KMS-11 (cell line): ENCODE results near the gene MRPL17.
"Not testable (repeated sequence)": the region's sequence is repeated elsewhere in the genome, so short reads cannot be mapped to it uniquely, and the experiment has no call there.

Source experiments
- H2AFZ ChIP-seq: fragments of 200-600 bp; sonication (generic); 2 replicates; pipeline ENCODE4 v1.6.1; 2016; ENCODE audit warnings: antibody characterized with exemption, mixed run types, low read depth
- H3K27ac ChIP-seq: fragments of 200-600 bp; sonication (generic); 2 replicates; pipeline ENCODE4 v1.6.1; 2016; ENCODE audit warnings: mild to moderate bottlenecking, mixed run types
- H3K27me3 ChIP-seq: fragments of 200-600 bp; sonication (generic); 2 replicates; pipeline ENCODE4 v1.6.1; 2017; ENCODE audit warnings: mild to moderate bottlenecking, low read depth, mixed run types, moderate library complexity; ENCODE audit not compliant: insufficient read depth
- H3K36me3 ChIP-seq: fragments of 200-600 bp; sonication (generic); 2 replicates; pipeline ENCODE4 v1.6.1; 2017; ENCODE audit warnings: mild to moderate bottlenecking, mixed run types; ENCODE audit not compliant: insufficient read depth
- H3K4me1 ChIP-seq: fragments of 200-600 bp; sonication (generic); 2 replicates; pipeline ENCODE4 v1.6.1; 2016; ENCODE audit warnings: mild to moderate bottlenecking, low read depth, mixed run types; ENCODE audit not compliant: poor library complexity, severe bottlenecking
- H3K4me2 ChIP-seq: fragments of 200-600 bp; sonication (generic); 2 replicates; pipeline ENCODE4 v1.7.0; 2016; ENCODE audit warnings: mild to moderate bottlenecking, mixed run types
- H3K4me3 ChIP-seq: fragments of 200-600 bp; sonication (generic); IDR thresholded peaks from 2 replicates; pipeline ENCODE4 v1.6.1; 2017; ENCODE audit warnings: low read depth, low read length, mixed read lengths; ENCODE audit not compliant: insufficient read depth
- H3K79me2 ChIP-seq: fragments of 200-600 bp; sonication (generic); 2 replicates; pipeline ENCODE4 v1.6.1; 2016; ENCODE audit warnings: low read depth, mixed run types; ENCODE audit not compliant: insufficient read depth
- H3K9ac ChIP-seq: fragments of 200-600 bp; sonication (generic); 2 replicates; pipeline ENCODE4 v1.6.1; 2016; ENCODE audit warnings: mild to moderate bottlenecking, mixed run types
- H4K20me1 ChIP-seq: fragments of 200-600 bp; sonication (generic); 2 replicates; pipeline ENCODE4 v1.6.1; 2016; ENCODE audit warnings: mild to moderate bottlenecking, mixed run types; ENCODE audit not compliant: insufficient read depth
- TF ChIP-seq, protein P1 (sequence below): fragments of 200-600 bp; sonication (generic); conservative IDR thresholded peaks from 2 replicates; pipeline ENCODE4 v1.6.1; 2017; ENCODE audit warnings: low read depth, mild to moderate bottlenecking, antibody characterized with exemption, low read length, moderate library complexity, mixed read lengths

MRPL17 gene

GRCh38 chr11:6693342-6694228, 10.4 kb upstream of the MRPL17 start:
- Histone ChIP-seq H3K4me2 (no peak overlapping the region), H3K79me2 (no peaks in the 10 kb centered on the region), H3K27ac (no peak overlapping the region), H3K4me3 (no peak overlapping the region), H3K27me3 (no peaks in the 10 kb centered on the region), H2AFZ (no peak overlapping the region), H4K20me1 (no peaks in the 10 kb centered on the region), H3K36me3 (no peaks in the 10 kb centered on the region), H3K4me1 (no peaks in the 10 kb centered on the region), H3K9ac (no peak overlapping the region)
- TF ChIP-seq, protein P1, sequence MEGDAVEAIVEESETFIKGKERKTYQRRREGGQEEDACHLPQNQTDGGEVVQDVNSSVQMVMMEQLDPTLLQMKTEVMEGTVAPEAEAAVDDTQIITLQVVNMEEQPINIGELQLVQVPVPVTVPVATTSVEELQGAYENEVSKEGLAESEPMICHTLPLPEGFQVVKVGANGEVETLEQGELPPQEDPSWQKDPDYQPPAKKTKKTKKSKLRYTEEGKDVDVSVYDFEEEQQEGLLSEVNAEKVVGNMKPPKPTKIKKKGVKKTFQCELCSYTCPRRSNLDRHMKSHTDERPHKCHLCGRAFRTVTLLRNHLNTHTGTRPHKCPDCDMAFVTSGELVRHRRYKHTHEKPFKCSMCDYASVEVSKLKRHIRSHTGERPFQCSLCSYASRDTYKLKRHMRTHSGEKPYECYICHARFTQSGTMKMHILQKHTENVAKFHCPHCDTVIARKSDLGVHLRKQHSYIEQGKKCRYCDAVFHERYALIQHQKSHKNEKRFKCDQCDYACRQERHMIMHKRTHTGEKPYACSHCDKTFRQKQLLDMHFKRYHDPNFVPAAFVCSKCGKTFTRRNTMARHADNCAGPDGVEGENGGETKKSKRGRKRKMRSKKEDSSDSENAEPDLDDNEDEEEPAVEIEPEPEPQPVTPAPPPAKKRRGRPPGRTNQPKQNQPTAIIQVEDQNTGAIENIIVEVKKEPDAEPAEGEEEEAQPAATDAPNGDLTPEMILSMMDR: no peak

- H3K27ac ChIP-seq: no peak overlapping the region
- H3K36me3 ChIP-seq: no peaks in the 10 kb centered on the region
- no peak overlapping the region for H2AFZ ChIP-seq
These were observed 9.0 kb upstream of the MRPL17 start for GRCh38 chr11:6692128-6692527.

DNA sequence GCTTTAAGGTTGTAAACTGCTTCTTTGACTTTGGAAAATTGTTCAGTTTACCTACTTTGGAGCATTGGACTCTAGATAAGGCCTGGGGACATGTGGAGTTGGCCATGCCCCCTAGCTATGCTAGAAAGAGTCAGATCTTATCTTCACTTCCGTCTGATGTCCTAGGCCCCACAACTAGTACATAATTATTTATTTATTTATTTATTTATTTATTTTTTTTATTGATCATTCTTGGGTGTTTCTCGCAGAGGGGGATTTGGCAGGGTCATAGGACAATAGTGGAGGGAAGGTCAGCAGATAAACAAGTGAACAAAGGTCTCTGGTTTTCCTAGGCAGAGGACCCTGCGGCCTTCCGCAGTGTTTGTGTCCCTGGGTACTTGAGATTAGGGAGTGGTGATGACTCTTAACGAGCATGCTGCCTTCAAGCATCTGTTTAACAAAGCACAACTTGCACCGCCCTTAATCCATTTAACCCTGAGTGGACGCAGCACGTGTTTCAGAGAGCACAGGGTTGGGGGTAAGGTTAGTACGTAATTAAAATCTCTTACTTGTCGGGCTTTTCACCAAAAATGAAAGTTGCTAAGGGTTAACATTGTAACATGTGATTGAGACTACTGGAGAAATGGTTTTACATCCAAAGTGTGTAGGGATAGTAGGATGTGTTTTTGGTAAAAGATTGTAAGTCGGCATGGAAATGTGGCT, 7.4 kb upstream of the MRPL17 start:
- not testable (repeated sequence) for H3K27me3 ChIP-seq, H3K4me3 ChIP-seq, H3K9ac ChIP-seq, H3K4me2 ChIP-seq, H3K27ac ChIP-seq, H3K4me1 ChIP-seq, H2AFZ ChIP-seq, H4K20me1 ChIP-seq, H3K36me3 ChIP-seq, H3K79me2 ChIP-seq

More at GRCh38 chr11:6692128-6692527, 9.0 kb upstream of the MRPL17 start:
- H4K20me1 ChIP-seq: no peaks in the 10 kb centered on the region
- H3K4me3 ChIP-seq: no peak overlapping the region
- H3K9ac ChIP-seq: no peak overlapping the region
- no peaks in the 10 kb centered on the region for H3K27me3 ChIP-seq
- H3K4me1 ChIP-seq: no peaks in the 10 kb centered on the region
- TF ChIP-seq, protein P1: no peak
- no peaks in the 10 kb centered on the region for H3K79me2 ChIP-seq
- no peak overlapping the region for H3K4me2 ChIP-seq

GRCh38 chr11:6687876-6688275, 4.7 kb upstream of the MRPL17 start:
- H3K79me2 ChIP-seq: peaks cover 2% of the 10 kb centered on the region
- H3K4me2 ChIP-seq: no peak overlapping the region

More at GRCh38 chr11:6687876-6688275, 4.7 kb upstream of the MRPL17 start:
- no peak overlapping the region for H3K27ac ChIP-seq
- H4K20me1 ChIP-seq: no peaks in the 10 kb centered on the region
- peaks cover 6% of the 10 kb centered on the region for H3K4me1 ChIP-seq
- no peaks in the 10 kb centered on the region for H3K27me3 ChIP-seq
- no peak overlapping the region for H3K4me3 ChIP-seq
- H3K36me3 ChIP-seq: no peaks in the 10 kb centered on the region
- TF ChIP-seq, protein P1: no peak
- H3K9ac ChIP-seq: no peak overlapping the region
- no peak overlapping the region for H2AFZ ChIP-seq
